Measurements from ENCODE around the gene ZNF316. TPM values are rescaled to one million over a fixed set of nuclear protein-coding genes. Genes with fewer than 3 reads are reported as not detected.

ZNF316 gene
- total and polyA plus RNA-seq, 8 donors = 12.4 to 52.6 (median 17.0) TPM

DNA sequence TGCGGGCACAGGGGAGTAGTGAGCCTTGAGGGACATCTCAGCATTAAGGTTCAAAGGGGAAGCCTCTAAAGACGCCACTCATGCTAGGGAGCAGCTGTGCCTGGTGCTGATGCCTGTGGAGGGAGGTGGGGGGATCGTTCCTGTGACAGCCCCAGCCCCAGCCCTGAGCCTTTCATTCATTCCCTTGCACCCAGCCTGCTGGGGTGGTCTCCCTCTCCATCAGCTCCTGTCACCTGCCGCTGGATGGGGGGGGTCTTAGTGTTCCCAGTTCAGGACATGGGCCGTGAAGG is 11.6 kb downstream of the ZNF316 start:
- peaks cover 0 to 31% (median 18%) of the 10 kb centered on the region in 3 donors for H3K36me3 ChIP-seq
- ATAC-seq (no peak), FAIRE-seq (no peak), DNase-seq (no peak)
- intact Hi-C loops (cut with DNase I) = no loop called here
- no peak overlapping the region for H3K4me3 ChIP-seq
- H3K27ac ChIP-seq = no peak overlapping the region
- 92 to 99% methylated on average over 5 of the region's 5 CpGs for WGBS, 2 donors
- no peaks in the 10 kb centered on the region for H3K27me3 ChIP-seq
- no peaks in the 10 kb centered on the region for H3K9me3 ChIP-seq
- TF ChIP-seq, protein P1, sequence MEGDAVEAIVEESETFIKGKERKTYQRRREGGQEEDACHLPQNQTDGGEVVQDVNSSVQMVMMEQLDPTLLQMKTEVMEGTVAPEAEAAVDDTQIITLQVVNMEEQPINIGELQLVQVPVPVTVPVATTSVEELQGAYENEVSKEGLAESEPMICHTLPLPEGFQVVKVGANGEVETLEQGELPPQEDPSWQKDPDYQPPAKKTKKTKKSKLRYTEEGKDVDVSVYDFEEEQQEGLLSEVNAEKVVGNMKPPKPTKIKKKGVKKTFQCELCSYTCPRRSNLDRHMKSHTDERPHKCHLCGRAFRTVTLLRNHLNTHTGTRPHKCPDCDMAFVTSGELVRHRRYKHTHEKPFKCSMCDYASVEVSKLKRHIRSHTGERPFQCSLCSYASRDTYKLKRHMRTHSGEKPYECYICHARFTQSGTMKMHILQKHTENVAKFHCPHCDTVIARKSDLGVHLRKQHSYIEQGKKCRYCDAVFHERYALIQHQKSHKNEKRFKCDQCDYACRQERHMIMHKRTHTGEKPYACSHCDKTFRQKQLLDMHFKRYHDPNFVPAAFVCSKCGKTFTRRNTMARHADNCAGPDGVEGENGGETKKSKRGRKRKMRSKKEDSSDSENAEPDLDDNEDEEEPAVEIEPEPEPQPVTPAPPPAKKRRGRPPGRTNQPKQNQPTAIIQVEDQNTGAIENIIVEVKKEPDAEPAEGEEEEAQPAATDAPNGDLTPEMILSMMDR (IDR thresholded peaks at IDR 0.05) = no peak
- H3K4me1 ChIP-seq = no peaks in the 10 kb centered on the region

DNA sequence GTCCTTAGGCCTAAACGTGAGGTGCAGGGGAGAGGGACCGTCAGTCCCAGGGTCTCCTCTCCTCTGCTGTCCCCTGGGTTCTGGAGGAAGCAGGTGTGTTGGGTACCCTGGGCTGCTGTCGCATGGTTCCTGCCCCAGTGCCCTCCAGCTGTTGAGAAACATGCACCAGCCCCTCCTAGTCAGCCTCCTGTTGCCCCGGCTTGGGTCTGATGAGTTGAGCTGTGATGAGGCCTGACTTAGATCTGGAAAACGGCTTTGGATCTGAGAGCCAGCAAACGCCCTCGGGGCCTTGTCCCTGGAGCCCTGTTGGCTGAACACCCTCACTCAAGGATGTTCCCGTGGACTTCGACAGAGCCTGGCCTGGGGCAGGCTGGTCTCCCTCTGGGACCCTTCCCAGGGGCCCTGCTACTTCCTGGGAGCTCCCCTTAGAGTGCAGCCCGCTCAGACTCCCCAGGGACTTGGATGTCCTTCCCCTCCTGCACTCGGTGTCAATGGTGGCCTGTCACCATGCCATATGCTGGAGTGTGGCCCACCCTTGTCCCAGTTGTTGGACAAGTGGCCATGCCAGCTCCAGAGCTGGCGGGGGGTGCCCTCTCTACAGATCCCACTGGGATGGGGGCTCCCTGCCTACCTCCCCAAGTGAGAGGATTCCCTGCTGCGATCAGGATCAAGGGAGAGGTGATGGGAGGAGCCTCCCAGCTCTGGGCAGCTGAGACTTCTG is 12.3 kb downstream of the ZNF316 start:
- H3K27ac ChIP-seq = no peak overlapping the region
- TF ChIP-seq, protein P1 (IDR thresholded peaks at IDR 0.05) = no peak
- H3K27me3 ChIP-seq = no peaks in the 10 kb centered on the region
- FAIRE-seq = no peak
- no peaks in the 10 kb centered on the region for H3K4me1 ChIP-seq
- peaks cover under 1 to 31% (median 18%) of the 10 kb centered on the region in 3 donors for H3K36me3 ChIP-seq
- no peak overlapping the region for H3K4me3 ChIP-seq
- DNase-seq = peak in 1 of 6 donors; percentile 35
- intact Hi-C loops (cut with DNase I) = no loop called here
- no peaks in the 10 kb centered on the region for H3K9me3 ChIP-seq
- WGBS, 2 donors = 90 to 91% methylated on average over 13 of the region's 13 CpGs
- no peak for ATAC-seq

DNA sequence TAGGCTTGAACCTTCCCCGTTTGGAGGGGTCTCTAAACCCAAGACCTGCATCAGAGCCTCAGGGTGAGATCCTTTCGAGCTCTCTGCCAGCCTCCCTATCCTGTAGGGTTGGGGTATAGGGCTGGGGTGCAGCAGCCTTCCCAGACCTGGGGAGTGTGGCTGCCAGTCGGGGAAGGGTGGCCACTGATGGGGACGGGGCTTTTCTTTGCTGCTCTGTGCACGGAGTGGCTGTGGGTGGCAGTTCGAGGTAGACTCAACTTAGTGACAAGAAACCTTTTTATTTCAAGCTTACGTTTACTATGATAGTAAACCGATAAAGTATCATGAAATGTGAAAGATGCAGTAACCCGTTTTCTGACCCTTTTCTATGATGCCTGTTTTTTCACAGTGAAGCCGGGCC is 13.0 kb downstream of the ZNF316 start:
- Histone ChIP-seq H3K36me3 (peaks cover 4 to 29% (median 13%) of the 10 kb centered on the region in 3 donors), H3K27me3 (no peaks in the 10 kb centered on the region), H3K9me3 (no peaks in the 10 kb centered on the region), H3K27ac (no peak overlapping the region), H3K4me1 (no peaks in the 10 kb centered on the region), H3K4me3 (no peak overlapping the region)
- intact Hi-C loops (cut with DNase I) = no loop called here
- no peak for FAIRE-seq
- DNase-seq = peak in 1 of 6 donors; percentile 24
- 96 to 98% methylated on average over 10 of the region's 10 CpGs for WGBS, 2 donors
- ATAC-seq = no peak
- TF ChIP-seq, protein P1 (IDR thresholded peaks at IDR 0.05) = no peak

DNA sequence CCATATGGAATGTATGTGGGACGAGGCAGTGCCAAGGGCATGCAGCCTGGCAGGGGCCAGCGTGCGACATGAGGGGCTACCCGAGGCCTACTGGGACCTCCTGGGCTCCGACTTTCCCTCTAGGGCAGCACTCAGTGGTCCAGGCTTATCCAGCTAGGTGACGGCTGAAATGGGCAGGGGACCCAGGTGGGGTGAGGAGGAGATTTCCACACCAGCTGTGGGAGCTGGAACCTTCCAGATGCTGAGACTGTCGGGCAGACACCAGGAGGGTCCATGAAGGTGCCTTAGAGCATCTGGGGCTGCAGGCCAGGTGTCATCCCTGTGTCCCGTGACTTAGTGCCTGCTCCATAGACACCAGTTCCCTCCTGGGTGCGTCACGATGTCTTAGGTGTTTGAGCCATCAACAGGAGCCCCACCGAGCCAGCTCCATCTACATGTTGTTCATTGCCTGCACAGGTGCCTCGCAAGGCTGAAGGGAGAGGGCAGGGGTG is 13.4 kb downstream of the ZNF316 start:
- ATAC-seq (no peak), DNase-seq (peak in 1 of 6 donors; percentile 44), FAIRE-seq (no peak)
- TF ChIP-seq, protein P1 (IDR thresholded peaks at IDR 0.05) = no peak
- H3K36me3 ChIP-seq = peaks cover 4 to 28% (median 10%) of the 10 kb centered on the region in 3 donors
- intact Hi-C loops (cut with DNase I) = no loop called here
- H3K4me1 ChIP-seq = no peaks in the 10 kb centered on the region
- H3K27ac ChIP-seq = no peak overlapping the region
- 98 to 100% methylated on average over 12 of the region's 12 CpGs for WGBS, 2 donors
- no peaks in the 10 kb centered on the region for H3K27me3 ChIP-seq
- no peaks in the 10 kb centered on the region for H3K9me3 ChIP-seq
- H3K4me3 ChIP-seq = no peak overlapping the region

DNA sequence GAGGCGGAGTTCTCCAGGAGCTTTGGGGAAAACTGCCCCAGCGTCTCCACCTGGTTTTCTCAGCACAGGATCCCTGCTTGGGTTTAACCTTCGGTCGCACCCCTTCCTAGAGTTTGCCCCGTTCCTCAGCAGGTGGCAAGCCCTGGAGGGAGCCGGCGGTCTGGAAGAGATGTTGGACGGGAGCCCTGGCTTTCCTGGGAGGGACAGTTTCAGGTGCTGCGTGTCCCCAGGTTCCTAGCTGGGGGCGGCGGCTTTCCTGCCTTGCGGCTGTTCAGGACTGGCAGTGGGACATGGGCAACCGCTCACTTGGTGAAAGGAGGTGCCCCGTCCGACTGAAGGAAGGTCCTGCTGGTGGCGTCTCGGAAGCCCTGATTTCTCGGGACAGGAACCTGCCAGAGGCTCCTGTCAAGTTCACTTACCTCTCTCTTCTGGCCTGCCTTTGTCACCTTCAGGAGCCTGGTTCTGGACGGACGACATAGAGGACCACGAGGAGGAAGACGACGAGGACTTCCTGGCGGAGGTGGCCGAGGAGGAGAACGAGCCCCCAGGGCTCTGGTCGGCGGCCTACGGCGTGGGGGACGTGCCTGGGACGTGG is 14.8 kb downstream of the ZNF316 start:
- TF ChIP-seq, protein P1 (IDR thresholded peaks at IDR 0.05) = no peak
- Histone ChIP-seq H3K9me3 (no peaks in the 10 kb centered on the region), H3K4me1 (no peaks in the 10 kb centered on the region), H3K4me3 (no peak overlapping the region), H3K36me3 (peaks cover 4 to 28% (median 10%) of the 10 kb centered on the region in 3 donors), H3K27ac (no peak overlapping the region), H3K27me3 (no peaks in the 10 kb centered on the region)
- WGBS, 2 donors = 97 to 98% methylated on average over 32 of the region's 32 CpGs
- peak in 2 of 6 donors; percentile 53 to 63 for DNase-seq
- intact Hi-C loops (cut with DNase I) = no loop called here
- no peak for FAIRE-seq
- no peak for ATAC-seq

All from pancreas (tissue), 10 donors.